ENCODE results near the gene CA6.
"Not testable (repeated sequence)": the region's sequence is repeated elsewhere in the genome, so short reads cannot be mapped to it uniquely, and the experiment has no call there.

CA6 gene

DNA sequence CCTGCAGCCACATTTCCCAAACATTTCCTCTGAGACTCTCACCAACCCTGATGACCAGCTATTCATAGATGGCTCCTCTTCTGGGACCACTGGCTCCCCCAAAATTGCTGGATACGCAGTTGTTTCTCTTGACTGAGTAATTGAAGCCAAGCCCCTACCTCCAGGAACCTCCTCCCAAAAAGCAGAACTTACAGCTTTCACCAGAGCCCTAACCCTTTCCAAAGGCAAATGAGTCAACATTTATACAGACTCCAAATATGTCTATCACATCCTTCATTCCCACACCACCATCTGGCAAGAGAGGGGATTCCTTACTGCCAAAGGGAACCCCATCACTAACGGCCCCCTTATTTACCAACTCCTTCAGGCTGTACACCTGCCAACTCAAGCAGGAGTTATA, 20.3 kb upstream of the CA6 start:
- Mint-ChIP-seq H3K27ac (no peak overlapping the region), H3K9me3 (no peaks in the 10 kb centered on the region), H3K36me3 (ENCODE audit: low read depth) (no peaks in the 10 kb centered on the region), H3K4me1 (no peaks in the 10 kb centered on the region), H3K27me3 (ENCODE audit: low read depth, poor library complexity) (no peaks in the 10 kb centered on the region), H3K4me3 (no peak overlapping the region)
- TF ChIP-seq, protein P1, sequence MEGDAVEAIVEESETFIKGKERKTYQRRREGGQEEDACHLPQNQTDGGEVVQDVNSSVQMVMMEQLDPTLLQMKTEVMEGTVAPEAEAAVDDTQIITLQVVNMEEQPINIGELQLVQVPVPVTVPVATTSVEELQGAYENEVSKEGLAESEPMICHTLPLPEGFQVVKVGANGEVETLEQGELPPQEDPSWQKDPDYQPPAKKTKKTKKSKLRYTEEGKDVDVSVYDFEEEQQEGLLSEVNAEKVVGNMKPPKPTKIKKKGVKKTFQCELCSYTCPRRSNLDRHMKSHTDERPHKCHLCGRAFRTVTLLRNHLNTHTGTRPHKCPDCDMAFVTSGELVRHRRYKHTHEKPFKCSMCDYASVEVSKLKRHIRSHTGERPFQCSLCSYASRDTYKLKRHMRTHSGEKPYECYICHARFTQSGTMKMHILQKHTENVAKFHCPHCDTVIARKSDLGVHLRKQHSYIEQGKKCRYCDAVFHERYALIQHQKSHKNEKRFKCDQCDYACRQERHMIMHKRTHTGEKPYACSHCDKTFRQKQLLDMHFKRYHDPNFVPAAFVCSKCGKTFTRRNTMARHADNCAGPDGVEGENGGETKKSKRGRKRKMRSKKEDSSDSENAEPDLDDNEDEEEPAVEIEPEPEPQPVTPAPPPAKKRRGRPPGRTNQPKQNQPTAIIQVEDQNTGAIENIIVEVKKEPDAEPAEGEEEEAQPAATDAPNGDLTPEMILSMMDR (IDR thresholded peaks at IDR 0.05), result no peak
- DNase-seq, result no peak

DNA sequence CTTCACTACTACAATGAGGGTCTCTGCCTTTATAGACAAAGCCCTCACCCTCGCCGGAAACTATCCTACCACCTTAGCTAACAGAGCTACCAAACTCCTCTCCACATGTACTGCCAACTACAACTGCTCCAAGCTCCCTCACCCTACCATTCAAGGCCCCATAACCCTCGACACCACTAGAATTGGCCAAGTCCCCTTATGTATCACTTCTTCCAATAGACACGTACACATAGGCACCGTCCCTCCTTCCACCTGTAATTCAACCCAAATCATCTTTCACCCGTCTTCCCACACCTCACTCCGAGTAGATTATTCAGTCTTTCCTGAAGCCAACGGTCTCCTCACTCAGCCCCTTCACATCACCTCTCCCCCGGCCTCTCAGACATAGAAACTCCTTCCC, 19.7 kb upstream of the CA6 start:
- Mint-ChIP-seq H3K27ac (no peak overlapping the region), H3K4me3 (no peak overlapping the region), H3K4me1 (no peaks in the 10 kb centered on the region), H3K27me3 (ENCODE audit: low read depth, poor library complexity) (no peaks in the 10 kb centered on the region), H3K36me3 (ENCODE audit: low read depth) (no peaks in the 10 kb centered on the region), H3K9me3 (no peaks in the 10 kb centered on the region)
- TF ChIP-seq, protein P1 (IDR thresholded peaks at IDR 0.05), result no peak
- no peak for DNase-seq

DNA sequence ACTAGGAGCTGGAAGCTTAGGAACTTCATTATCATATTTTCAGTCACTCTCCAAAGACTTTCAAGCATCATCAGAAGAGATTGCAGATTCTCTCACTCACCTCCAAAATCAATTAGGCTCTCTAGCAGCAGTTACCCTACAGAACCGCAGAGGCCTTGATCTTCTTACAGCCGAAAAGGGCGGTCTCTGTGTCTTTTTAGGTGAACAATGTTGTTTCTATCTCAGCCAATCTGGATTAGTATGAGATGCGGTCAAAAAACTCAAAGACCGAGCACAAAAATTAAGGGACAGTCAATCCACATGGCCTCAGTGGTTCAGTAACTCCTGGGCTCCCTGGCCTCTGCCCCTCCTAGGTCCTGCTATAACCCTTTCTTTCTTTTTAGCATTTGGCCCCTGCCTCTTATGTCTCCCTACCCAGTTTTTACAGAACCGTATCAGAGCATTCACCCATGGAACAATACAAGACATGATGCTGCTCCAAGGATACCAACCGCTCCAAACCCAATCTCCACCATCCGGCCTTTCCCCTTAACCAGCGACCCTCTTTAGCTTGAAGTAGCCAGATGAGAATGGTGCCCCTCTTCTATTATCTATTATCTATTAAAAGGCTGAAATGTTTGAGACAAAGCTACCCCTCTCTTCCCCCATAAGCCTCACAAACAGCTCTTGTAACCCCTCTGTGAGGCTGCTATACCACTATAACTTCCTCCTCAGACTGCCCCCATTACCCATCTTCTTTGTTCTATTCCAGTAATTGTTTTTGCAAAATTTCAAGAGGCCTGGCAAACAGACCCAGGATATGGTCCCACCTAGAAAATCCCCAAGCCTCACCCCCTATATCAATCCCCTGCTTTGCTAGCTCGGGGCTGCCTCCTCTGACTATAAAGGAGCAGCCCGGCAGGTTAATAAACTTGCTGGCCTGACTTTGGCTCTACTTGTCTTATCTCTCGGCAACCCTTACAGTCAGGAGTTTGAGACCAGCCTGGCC, 18.7 kb upstream of the CA6 start:
- Mint-ChIP-seq H3K27me3 (ENCODE audit: low read depth, poor library complexity) (no peaks in the 10 kb centered on the region), H3K4me3 (no peak overlapping the region), H3K36me3 (ENCODE audit: low read depth) (no peaks in the 10 kb centered on the region), H3K27ac (no peak overlapping the region), H3K4me1 (no peaks in the 10 kb centered on the region), H3K9me3 (no peaks in the 10 kb centered on the region)
- TF ChIP-seq, protein P1 (IDR thresholded peaks at IDR 0.05), result no peak
- DNase-seq, result no peak

DNA sequence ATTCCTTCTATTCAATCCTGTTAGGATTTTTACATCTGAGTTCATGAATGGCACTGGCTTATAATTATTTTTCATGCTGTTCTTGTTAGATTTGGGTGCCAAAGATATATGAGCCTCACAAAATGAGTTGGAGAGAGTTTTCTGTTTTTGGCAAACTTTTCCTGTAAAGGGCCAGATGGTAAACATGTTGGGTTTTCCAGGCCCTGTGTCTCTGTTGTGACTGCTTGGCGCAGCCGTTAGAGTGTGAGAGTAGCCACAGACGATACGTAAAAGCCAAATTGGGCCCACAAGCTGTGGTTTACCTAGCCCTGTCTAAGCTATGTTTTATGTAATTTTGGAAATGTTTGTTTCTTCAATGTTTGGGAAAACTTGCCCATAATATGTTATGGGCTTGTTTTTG, 15.6 kb upstream of the CA6 start:
- Mint-ChIP-seq H3K27me3 (ENCODE audit: low read depth, poor library complexity) (no peaks in the 10 kb centered on the region), H3K36me3 (ENCODE audit: low read depth) (no peaks in the 10 kb centered on the region), H3K9me3 (peaks cover 19% of the 10 kb centered on the region), H3K27ac (no peak overlapping the region), H3K4me3 (no peak overlapping the region), H3K4me1 (no peaks in the 10 kb centered on the region)
- no peak for DNase-seq
- TF ChIP-seq, protein P1 (IDR thresholded peaks at IDR 0.05), result no peak

DNA sequence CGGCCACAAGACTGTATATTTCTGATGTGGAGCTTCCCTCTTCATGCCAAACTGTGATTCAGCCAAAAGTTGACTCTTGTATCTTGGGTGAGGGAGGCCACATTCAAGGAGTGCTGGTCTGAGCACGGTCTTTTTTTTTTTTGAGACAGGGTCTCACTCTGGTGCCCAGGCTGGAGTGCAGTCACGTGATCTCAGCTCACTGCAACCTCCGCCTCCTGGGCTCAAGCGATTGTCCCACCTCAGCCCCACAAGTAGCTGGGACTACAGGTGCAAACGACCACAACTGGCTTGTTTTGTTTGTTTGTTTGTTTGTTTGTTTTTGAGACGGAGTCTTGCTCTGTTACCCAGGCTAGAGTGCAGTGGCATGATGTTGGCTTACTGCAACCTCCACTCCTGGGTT, 8.6 kb upstream of the CA6 start:
- not testable (repeated sequence) for H3K36me3 Mint-ChIP-seq (ENCODE audit: low read depth); H3K27ac Mint-ChIP-seq; DNase-seq; H3K27me3 Mint-ChIP-seq (ENCODE audit: low read depth, poor library complexity); H3K4me3 Mint-ChIP-seq
- Mint-ChIP-seq H3K4me1 (peaks cover 11% of the 10 kb centered on the region), H3K9me3 (peaks cover 28% of the 10 kb centered on the region)

DNA sequence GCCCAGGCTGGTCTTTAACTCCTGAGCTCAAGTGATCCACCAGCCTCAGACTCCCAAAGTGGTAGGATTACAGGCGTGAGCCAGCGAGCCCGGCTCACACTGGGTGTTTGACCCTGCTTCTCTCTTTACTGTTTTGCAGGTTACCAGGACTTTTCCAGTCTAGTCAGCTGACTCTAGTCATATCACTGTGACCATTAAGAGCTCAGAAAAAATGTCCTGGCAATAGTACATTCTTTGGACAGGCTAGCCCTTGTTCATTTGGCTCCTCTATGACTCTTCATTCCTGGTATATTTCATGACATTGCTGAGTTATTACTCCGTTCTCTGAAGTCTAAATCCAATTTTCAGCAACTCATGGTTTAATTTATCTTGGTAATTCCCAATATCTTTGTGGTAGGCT, 8.0 kb upstream of the CA6 start:
- Mint-ChIP-seq H3K4me3 (no peak overlapping the region), H3K9me3 (peaks cover 27% of the 10 kb centered on the region), H3K36me3 (ENCODE audit: low read depth) (no peaks in the 10 kb centered on the region), H3K27me3 (ENCODE audit: low read depth, poor library complexity) (peaks cover 3% of the 10 kb centered on the region), H3K4me1 (peaks cover 14% of the 10 kb centered on the region), H3K27ac (no peak overlapping the region)
- no peak for DNase-seq
- TF ChIP-seq, protein P1 (IDR thresholded peaks at IDR 0.05), result no peak

Data from nephron progenitor cell (in vitro differentiated cells).